C4-2B (cell line): ENCODE results near the gene ABCC8.

Experiments used
- H3K27ac ChIP-seq: fragments of 450-650 bp; 2 replicates; pipeline ENCODE4 v1.5.1; 2017
- ZFX ChIP-seq: fragments of 450-650 bp; IDR thresholded peaks from 2 replicates; pipeline ENCODE4 v1.6.1; 2017
- TF ChIP-seq, protein P1 (sequence below): fragments of 450-650 bp; conservative IDR thresholded peaks from 2 replicates; pipeline ENCODE4 v1.5.1; 2017; ENCODE audit warnings: mild to moderate bottlenecking

Gene ABCC8

DNA sequence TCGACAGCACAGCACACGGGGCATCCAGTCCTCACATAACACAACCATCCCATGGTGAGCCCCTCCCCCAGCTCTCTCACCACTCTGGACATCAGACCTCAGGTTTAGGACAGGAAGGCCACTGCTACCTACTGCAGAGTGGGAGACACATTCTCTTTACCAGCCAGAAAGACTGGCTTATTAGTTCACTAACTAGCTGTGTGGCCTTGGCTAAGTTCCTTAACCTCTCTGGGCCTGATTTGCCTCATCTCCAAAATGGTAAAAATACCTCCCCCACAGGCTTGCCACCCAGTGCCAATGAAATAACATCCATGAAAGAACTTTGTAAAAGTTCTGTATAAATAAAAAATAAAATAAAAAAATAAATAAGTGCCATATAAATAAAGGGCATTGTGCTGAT lies 35.5 kb upstream of the ABCC8 start:
- H3K27ac ChIP-seq = no peak overlapping the region
- TF ChIP-seq ZFX = no peak
- TF ChIP-seq, protein P1, sequence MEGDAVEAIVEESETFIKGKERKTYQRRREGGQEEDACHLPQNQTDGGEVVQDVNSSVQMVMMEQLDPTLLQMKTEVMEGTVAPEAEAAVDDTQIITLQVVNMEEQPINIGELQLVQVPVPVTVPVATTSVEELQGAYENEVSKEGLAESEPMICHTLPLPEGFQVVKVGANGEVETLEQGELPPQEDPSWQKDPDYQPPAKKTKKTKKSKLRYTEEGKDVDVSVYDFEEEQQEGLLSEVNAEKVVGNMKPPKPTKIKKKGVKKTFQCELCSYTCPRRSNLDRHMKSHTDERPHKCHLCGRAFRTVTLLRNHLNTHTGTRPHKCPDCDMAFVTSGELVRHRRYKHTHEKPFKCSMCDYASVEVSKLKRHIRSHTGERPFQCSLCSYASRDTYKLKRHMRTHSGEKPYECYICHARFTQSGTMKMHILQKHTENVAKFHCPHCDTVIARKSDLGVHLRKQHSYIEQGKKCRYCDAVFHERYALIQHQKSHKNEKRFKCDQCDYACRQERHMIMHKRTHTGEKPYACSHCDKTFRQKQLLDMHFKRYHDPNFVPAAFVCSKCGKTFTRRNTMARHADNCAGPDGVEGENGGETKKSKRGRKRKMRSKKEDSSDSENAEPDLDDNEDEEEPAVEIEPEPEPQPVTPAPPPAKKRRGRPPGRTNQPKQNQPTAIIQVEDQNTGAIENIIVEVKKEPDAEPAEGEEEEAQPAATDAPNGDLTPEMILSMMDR = no peak

DNA sequence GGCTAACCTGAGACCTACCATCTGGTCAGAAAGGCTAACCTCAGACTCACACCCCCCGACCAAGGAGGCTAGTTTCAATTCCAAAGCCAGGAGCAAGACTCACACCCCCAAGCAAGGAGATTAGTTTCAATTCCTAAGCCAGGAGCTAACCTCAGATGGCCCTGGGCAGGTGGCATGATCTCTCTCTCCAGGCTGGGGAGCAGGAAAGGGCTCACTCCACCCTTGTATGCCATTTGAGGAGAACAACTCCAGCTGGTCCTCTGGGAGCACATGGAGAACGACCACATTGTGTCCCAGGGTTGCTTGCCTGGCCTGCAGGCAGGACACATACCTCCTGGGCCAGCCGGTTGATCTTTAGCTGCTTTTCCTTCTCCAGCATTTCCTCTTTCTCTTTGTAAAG lies 34.9 kb upstream of the ABCC8 start:
- H3K27ac ChIP-seq = no peak overlapping the region
- TF ChIP-seq, protein P1 = no peak
- no peak for TF ChIP-seq ZFX

DNA sequence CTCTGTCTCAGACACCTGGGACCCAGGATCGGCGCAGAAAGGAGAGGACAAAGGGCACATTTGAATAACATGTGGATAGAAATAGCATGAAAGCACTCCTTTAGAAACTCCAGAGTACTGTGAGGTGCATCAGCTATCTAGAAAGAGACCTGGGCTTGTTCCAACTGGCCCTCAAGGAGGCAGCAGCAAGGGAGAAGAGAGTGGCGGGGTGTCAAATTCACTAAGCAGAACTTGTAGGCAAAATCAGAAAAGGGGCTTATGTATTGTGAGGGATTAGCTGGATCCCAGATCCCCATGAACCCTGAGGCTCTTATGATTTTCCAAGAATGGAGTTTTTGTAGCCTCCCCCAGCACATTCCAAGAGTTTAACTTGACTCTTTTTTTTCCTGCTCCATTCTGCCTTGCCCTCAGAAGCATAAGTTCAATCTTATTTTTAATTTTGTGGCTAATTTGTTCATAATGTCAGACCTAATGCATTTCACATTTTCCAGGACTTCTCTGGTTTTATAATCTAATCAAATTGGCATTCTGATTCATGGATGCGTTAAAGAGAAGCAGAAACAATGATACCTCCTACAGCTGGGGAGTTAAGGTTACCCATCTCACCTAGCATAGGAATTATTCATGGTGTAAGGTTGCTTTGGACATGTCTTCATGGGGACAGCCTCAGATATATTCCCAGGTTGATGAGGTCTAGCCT lies 34.0 kb upstream of the ABCC8 start:
- no peak overlapping the region for H3K27ac ChIP-seq
- no peak for TF ChIP-seq ZFX
- TF ChIP-seq, protein P1 = no peak

GRCh38 chr11:17508791-17509190 lies 32.1 kb upstream of the ABCC8 start:
- no peak overlapping the region for H3K27ac ChIP-seq
- TF ChIP-seq, protein P1 = no peak
- TF ChIP-seq ZFX = no peak

GRCh38 chr11:17508306-17508705 lies 31.7 kb upstream of the ABCC8 start:
- H3K27ac ChIP-seq = no peak overlapping the region
- no peak for TF ChIP-seq ZFX
- TF ChIP-seq, protein P1 = no peak

- TF ChIP-seq ZFX = no peak
- TF ChIP-seq, protein P1 = no peak
- H3K27ac ChIP-seq = no peak overlapping the region
These were observed 31.1 kb upstream of the ABCC8 start for GRCh38 chr11:17507773-17508172.

GRCh38 chr11:17506942-17507341 lies 30.3 kb upstream of the ABCC8 start:
- TF ChIP-seq, protein P1 = no peak
- no peak for TF ChIP-seq ZFX
- no peak overlapping the region for H3K27ac ChIP-seq
